ENCODE data around the gene C11orf24.

The C11orf24 gene

DNA sequence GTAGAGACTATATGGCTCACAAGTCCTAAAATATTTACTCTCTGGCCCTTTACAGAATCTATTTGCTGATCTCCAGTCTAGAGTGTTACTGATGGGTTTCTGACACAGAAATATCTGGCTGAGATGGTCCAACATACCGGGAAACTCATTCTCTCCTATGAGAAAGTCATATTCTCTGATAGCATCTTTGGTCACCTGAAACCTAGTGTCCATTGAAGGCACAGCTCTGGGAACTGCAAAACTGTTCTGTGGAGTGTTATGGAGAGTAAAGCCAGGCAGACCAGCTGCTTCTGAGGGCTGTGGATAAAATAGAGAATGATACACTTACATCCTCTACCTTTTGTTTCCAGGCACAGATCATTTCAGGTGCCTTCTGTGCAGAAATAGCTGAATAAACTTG is 2.5 kb upstream of the C11orf24 start (continued):
- TF ChIP-seq BACH2 (CRISPR knock-in tag; IDR thresholded peaks at IDR 0.05; ENCODE audit: borderline replicate concordance) (no peak), TCF4 (CRISPR knock-in tag; IDR thresholded peaks at IDR 0.05; ENCODE audit: borderline replicate concordance) (no peak)

- TF ChIP-seq PPARA (CRISPR knock-in tag; IDR thresholded peaks at IDR 0.05; ENCODE audit: borderline replicate concordance) (no peak), ISL1 (CRISPR knock-in tag; IDR thresholded peaks at IDR 0.05) (no peak), RARB (CRISPR knock-in tag; IDR thresholded peaks at IDR 0.05) (no peak), ZFP3 (CRISPR knock-in tag; IDR thresholded peaks at IDR 0.05) (no peak), ZNF8 (CRISPR knock-in tag; IDR thresholded peaks at IDR 0.05) (no peak), ZFP30 (CRISPR knock-in tag; IDR thresholded peaks at IDR 0.05) (no peak), BACH2 (CRISPR knock-in tag; IDR thresholded peaks at IDR 0.05; ENCODE audit: borderline replicate concordance) (no peak), SNAI2 (CRISPR knock-in tag; IDR thresholded peaks at IDR 0.05) (no peak), ZNF565 (CRISPR knock-in tag; conservative IDR thresholded peaks at IDR 0.05; ENCODE audit: low read depth) (no peak), OSR1 (CRISPR knock-in tag; IDR thresholded peaks at IDR 0.05) (no peak), CSRNP3 (CRISPR knock-in tag; IDR thresholded peaks at IDR 0.05) (no peak)
- no peak for ATAC-seq
Observed at GRCh38 chr11:68273026-68273738, 1.4 kb upstream of the C11orf24 start.

DNA sequence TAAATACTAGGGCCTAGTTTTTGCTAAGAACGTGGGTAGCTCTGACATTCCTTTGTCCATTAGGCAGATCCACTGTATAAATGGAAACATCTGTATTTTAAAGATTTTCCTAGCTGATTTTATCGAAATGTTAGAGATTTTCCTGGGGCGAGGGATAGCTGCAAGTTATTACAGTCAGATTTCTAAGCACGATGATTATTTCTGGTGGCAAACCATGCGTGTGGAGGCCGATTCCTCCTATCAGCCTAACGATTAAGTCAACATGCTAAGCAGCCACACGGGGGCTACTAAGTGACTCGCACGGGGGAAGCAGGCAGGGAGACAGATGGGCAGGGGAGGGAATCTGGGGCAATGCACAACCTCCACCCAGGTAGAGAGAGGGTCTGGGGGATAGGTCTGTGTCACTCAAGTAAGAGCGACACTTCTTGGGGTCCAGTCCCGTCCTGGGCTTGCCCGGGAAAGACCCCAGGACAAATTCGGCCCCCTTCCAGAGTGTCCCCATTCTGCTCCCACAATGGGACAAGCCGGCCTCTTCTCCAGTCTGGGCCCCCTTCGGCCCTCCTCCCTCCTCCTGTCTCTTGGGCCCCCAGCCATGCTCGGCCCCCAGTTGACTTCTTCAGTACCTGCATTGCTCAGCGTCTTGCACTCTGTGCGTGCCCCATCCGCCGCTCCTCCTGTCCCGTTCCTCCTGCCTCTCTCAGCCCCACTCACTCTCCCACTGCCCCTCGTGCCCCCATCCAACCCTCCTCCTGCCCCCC is 571 bp downstream of the C11orf24 start:
- peak; percentile 82 for ATAC-seq
- TF ChIP-seq PATZ1 (CRISPR knock-in tag; IDR thresholded peaks at IDR 0.05; ENCODE audit: borderline replicate concordance) (peak; percentile 27; the same call in 1 of the 2 replicates), ZFP3 (CRISPR knock-in tag; IDR thresholded peaks at IDR 0.05) (no peak), OSR1 (CRISPR knock-in tag; IDR thresholded peaks at IDR 0.05) (no peak), SNAI2 (CRISPR knock-in tag; IDR thresholded peaks at IDR 0.05) (no peak), CSRNP3 (CRISPR knock-in tag; IDR thresholded peaks at IDR 0.05) (no peak), TSHZ2 (CRISPR knock-in tag; IDR thresholded peaks at IDR 0.05) (no peak)
- TF ChIP-seq, protein P1, sequence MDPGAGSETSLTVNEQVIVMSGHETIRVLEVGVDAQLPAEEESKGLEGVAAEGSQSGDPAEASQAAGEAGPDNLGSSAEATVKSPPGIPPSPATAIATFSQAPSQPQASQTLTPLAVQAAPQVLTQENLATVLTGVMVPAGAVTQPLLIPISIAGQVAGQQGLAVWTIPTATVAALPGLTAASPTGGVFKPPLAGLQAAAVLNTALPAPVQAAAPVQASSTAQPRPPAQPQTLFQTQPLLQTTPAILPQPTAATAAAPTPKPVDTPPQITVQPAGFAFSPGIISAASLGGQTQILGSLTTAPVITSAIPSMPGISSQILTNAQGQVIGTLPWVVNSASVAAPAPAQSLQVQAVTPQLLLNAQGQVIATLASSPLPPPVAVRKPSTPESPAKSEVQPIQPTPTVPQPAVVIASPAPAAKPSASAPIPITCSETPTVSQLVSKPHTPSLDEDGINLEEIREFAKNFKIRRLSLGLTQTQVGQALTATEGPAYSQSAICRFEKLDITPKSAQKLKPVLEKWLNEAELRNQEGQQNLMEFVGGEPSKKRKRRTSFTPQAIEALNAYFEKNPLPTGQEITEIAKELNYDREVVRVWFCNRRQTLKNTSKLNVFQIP (CRISPR knock-in tag; IDR thresholded peaks at IDR 0.05; ENCODE audit: borderline replicate concordance, low read depth), result no peak

Data from SK-N-SH treated with all-trans-retinoic acid at 6 μM for 48 hours (cell line).